ENCODE results near the gene UGT1A6.

The UGT1A6 gene

GRCh38 chr2:233800208-233800607 lies 107.5 kb downstream of the UGT1A6 start:
- DNase-seq (ENCODE audit: low read depth in 2 of 2), result no peak

GRCh38 chr2:233801357-233802131 lies 108.9 kb downstream of the UGT1A6 start:
- DNase-seq (ENCODE audit: low read depth in 2 of 2), result no peak

DNA sequence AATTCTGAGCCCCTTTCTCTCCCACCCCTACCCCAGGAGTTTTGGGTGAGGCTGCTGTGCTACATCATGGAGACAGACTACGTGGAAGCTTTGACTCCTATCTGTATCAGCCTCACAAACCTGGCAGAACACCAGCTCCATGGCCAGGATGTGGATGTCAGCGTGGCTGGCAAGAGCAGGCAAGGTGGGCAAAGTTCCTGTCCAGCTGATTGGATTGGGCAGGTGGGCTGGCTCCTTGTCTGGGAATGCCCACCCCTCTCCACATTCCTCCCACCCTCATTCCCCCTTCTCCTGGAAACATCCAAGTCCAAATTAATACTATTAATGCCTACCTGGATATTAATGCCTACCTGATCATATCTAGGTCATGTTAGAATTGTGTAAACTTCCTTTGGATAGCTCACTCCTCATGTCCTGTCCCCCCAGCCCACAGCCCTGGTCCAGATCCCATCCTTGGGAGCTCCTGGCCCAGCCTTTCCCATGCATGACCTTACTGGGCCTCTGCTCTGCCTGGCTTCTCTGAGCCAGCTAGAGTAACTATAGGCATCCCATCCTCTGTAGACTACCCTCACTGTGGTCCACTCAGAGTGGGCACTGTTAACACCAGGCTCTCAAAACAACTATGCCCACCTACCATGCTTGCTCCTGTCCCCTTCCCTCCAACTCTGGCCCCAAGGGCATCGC lies 109.6 kb downstream of the UGT1A6 start:
- no peak for DNase-seq (ENCODE audit: low read depth in 2 of 2)

- DNase-seq (ENCODE audit: low read depth in 2 of 2), result no peak
These were observed 110.7 kb downstream of the UGT1A6 start for GRCh38 chr2:233803292-233803911.

DNA sequence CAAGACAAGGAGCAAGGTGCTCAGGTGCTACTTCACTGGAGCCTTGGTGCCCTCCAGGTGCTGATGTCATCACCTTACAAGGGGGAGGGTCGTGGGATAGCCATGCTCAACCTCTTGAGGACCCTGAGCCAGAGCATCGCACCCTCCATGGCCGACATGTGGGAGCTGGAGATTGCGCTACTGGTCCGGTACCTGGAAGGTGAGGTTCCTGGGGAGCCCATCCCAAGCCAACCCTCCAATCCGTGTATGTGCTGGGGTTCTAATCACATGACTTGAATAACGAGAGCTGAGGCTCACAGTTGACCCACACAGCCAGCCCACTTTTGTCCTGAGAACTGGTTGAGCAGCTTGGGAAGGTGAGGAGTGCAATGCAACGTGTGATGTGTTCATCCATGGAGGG lies 111.3 kb downstream of the UGT1A6 start:
- no peak for DNase-seq (ENCODE audit: low read depth in 2 of 2)

GRCh38 chr2:233807215-233807865 lies 114.7 kb downstream of the UGT1A6 start:
- no peak for DNase-seq (ENCODE audit: low read depth in 2 of 2)

DNA sequence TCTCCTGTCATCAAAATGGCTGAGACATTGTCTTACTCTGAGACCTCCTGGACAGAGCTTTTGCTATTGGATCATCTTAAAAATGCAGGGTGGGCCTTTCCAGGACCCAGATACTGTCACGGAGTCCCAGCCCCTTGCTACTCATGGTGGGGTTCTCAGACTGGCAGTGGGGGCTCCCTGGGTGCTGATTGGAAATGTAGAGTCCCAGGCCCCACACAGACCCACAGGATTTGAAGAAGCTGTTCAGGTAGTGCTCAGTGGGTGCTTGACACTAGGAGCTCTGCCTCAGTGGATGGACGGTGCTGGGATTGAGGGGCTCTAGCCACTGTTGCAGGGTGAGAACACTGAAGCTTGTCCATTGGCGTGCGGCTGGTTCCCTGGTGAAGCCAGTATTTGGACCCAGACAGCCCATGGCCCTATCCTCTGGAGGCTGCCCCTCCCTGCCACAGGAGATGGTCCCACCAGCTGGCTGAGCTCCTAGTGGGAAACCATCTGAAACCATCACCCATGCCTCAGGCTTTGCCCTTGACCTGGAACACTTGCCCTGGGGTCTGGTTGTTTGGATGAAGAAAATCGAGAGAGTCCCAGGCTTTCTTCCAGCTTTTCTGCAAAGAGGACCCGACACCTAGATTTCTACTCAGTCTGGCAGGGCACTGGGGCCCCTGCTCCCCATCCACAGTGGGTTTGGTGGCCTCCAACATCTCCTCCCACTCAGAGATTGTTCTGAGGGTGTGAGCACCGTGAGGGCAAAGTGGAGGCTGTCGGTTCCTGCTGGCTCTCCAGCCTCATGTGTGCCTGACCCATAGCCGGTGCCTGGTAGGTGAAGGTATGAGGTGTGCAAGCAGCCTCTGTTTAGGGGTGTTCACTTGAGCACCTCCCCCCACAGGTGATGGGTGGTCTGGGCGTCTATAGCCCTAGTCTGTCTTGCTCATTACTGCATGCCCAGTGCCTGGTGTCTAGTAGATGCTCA lies 115.6 kb downstream of the UGT1A6 start:
- DNase-seq (ENCODE audit: low read depth in 2 of 2), result no peak

GRCh38 chr2:233810385-233810784 lies 117.7 kb downstream of the UGT1A6 start:
- DNase-seq (ENCODE audit: low read depth in 2 of 2), result no peak

DNA sequence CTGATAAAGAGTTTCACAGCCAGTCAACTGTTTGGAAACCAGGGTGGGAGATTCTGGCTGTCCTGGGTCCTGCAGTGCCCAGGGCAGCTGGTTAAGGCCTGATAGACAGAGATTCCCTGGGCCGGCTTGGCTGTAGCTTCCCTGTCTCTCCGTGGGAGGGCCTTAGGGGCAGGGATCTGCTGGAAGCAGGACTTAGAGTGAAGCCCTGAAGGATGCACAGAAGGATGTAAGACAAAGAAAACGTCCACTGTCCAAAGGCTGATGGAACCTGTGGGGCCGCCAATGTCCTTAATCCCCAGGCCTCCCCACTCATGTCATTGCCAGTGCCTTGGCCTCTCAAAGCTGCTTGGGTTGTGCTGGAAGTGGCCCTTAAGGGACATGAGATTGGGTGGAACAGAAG lies 118.4 kb downstream of the UGT1A6 start:
- DNase-seq (ENCODE audit: low read depth in 2 of 2), result no peak

- no peak for DNase-seq (ENCODE audit: low read depth in 2 of 2)
These were observed 119.0 kb downstream of the UGT1A6 start for GRCh38 chr2:233811732-233812131.

DNA sequence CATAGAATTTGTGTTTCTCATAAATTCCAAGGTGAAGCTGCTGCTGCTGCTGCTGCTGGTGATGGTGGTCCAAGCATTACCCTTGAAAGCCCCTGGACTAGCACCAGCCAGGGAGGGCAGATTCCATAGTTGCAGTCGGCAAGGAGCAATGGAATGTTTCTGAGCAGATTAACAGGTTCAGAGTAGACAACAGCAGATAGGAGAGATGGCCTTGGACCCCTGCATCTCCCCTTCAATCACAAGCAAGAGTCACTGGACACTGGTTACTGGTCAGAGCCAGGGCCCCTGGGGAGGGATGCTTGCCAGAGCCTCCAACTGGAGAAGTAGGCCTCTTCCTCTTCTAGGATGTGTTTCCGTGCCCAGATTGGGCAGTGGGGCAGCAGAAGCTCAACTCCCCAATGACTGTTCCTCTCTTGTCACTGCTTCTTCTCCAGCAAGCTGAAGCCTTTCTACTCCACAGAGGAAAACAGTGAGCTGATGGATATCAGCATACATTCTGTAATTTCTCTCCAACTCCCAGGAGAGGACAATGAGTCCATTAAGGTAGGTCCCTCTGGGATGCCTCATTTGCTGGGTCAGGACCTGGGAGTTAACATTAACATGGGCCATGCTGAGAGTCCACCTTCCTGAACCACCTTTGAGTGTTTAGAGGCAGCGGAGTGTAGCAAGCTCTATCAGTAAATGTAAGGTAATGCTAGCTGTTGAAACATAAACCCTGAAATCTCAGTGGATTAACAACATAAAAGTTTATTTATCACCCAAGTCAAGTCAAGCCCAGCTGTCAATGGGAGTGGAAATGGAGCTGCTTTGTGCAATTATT lies 120.8 kb downstream of the UGT1A6 start:
- DNase-seq (ENCODE audit: low read depth in 2 of 2), result no peak

GRCh38 chr2:233814056-233814835 lies 121.6 kb downstream of the UGT1A6 start:
- DNase-seq (ENCODE audit: low read depth in 2 of 2), result no peak

- no peak for DNase-seq (ENCODE audit: low read depth in 2 of 2)
These were observed 123.2 kb downstream of the UGT1A6 start for GRCh38 chr2:233815861-233816260.

GRCh38 chr2:233816334-233816733 lies 123.6 kb downstream of the UGT1A6 start:
- no peak for DNase-seq (ENCODE audit: low read depth in 2 of 2)

GRCh38 chr2:233816771-233817170 lies 124.1 kb downstream of the UGT1A6 start:
- no peak for DNase-seq (ENCODE audit: low read depth in 2 of 2)

- DNase-seq (ENCODE audit: low read depth in 2 of 2), result no peak
These were observed 124.7 kb downstream of the UGT1A6 start for GRCh38 chr2:233817361-233817911.

DNA sequence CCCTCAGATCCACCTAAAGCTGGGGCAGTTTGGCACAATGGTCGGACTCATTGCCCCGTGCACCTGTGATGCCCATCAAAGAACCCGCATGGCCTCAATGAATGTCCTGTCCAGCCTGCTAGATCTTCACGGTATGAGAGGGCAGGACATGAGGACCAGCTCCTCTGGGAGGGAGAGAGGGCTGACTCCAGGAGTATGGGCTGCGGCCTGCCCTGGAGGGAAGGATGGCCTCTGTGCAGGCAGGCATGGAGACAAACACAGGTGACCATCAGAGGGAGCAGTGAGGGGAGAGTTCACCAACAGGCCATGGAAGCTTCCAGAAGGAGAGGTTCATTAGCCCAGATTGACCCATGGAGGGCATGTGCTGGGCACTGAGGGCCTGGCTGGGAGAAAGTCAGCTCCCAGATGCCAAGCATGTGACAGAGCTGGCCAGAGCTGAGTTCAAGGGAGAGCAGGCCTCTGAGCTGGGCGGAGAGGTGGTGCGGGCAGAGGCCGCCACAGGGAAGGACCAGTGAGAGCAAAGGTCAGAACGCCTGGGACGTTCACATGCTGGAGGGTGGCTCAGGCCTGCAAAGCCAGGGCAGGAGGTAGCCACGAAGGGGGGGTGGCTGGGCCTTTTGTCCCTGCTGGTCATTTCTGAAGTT lies 125.4 kb downstream of the UGT1A6 start:
- no peak for DNase-seq (ENCODE audit: low read depth in 2 of 2)
